DOHH2 (cell line): ENCODE measurements around the gene ESYT3.

ENCODE experiments used
- CTCF ChIP-seq: fragments of 200-600 bp; sonication (generic); IDR thresholded peaks from one replicate; pipeline ENCODE4 v1.5.1; 2014; ENCODE audit warnings: antibody characterized with exemption, mild to moderate bottlenecking, low read depth, low read length; ENCODE audit not compliant: poor library complexity, severe bottlenecking
- EZH2phosphoT487 ChIP-seq: fragments of 200-600 bp; sonication (generic); IDR thresholded peaks from 2 replicates; pipeline ENCODE4 v1.6.1; 2017; ENCODE audit warnings: borderline replicate concordance, mild to moderate bottlenecking, antibody characterized with exemption, low read length, moderate library complexity, mixed read lengths

- TF ChIP-seq CTCF, result no peak
- no peak for TF ChIP-seq EZH2phosphoT487
Measured at GRCh38 chr3:138451595-138452162, 17.3 kb downstream of the ESYT3 start.
